SU-DHL-6 (cell line): ENCODE results near the gene ARHGDIB.

Source experiments
- EZH2phosphoT487 ChIP-seq: fragments of 200-600 bp; sonication (generic), shearing (Covaris generic); conservative IDR thresholded peaks from 2 replicates; pipeline ENCODE4 v1.6.1; 2018; ENCODE audit warnings: mild to moderate bottlenecking, antibody characterized with exemption, low read length, moderate library complexity, mixed read lengths
- TF ChIP-seq, protein P1 (sequence below): fragments of 200-600 bp; sonication (generic); IDR thresholded peaks from one replicate; pipeline ENCODE4 v1.5.1; 2017; ENCODE audit warnings: antibody characterized with exemption, mild to moderate bottlenecking, low read length, moderate library complexity; ENCODE audit not compliant: insufficient read depth, poor library complexity, severe bottlenecking

DNA sequence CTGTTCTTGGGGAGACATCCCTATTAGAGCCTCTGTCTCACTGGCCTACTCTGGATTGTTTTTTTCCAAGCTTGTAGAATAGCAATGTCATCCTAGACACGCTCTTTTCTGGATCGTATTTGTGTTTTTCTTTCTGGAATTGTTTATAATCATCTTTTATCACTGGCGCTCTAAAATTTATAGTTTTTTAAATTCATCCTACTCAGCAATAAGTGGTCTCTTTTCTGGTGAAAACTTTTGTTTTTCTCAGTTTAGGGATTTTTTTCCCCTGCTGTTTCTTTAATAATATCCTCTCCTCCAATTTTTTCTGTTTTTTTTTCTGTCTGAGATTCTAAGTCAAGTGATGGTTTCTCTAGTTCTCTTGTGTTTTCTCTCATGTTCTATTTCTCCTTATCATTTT lies 36.6 kb upstream of the ARHGDIB start:
- TF ChIP-seq, protein P1, sequence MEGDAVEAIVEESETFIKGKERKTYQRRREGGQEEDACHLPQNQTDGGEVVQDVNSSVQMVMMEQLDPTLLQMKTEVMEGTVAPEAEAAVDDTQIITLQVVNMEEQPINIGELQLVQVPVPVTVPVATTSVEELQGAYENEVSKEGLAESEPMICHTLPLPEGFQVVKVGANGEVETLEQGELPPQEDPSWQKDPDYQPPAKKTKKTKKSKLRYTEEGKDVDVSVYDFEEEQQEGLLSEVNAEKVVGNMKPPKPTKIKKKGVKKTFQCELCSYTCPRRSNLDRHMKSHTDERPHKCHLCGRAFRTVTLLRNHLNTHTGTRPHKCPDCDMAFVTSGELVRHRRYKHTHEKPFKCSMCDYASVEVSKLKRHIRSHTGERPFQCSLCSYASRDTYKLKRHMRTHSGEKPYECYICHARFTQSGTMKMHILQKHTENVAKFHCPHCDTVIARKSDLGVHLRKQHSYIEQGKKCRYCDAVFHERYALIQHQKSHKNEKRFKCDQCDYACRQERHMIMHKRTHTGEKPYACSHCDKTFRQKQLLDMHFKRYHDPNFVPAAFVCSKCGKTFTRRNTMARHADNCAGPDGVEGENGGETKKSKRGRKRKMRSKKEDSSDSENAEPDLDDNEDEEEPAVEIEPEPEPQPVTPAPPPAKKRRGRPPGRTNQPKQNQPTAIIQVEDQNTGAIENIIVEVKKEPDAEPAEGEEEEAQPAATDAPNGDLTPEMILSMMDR, result no peak
- TF ChIP-seq EZH2phosphoT487, result no peak
